ENCODE data around the gene PLA2G7. TPM values are rescaled to one million over a fixed set of nuclear protein-coding genes. Genes with fewer than 3 reads are reported as not detected.

Gene PLA2G7
- total RNA-seq, 1 donor from 2014 or later = 38.8 TPM

GRCh38 chr6:46657642-46658041, 77.5 kb downstream of the PLA2G7 start:
- Histone ChIP-seq H3K36me3 (peaks cover 5% of the 10 kb centered on the region), H3K9me3 (no peaks in the 10 kb centered on the region), H3K4me1 (peaks cover 12% of the 10 kb centered on the region), H3K4me3 (no peak overlapping the region), H3K27me3 (no peaks in the 10 kb centered on the region), H3K27ac (no peak overlapping the region)
- ATAC-seq = no peak
- intact Hi-C loops (cut with DNase I) = no loop called here
- no peak for DNase-seq
- TF ChIP-seq, protein P1, sequence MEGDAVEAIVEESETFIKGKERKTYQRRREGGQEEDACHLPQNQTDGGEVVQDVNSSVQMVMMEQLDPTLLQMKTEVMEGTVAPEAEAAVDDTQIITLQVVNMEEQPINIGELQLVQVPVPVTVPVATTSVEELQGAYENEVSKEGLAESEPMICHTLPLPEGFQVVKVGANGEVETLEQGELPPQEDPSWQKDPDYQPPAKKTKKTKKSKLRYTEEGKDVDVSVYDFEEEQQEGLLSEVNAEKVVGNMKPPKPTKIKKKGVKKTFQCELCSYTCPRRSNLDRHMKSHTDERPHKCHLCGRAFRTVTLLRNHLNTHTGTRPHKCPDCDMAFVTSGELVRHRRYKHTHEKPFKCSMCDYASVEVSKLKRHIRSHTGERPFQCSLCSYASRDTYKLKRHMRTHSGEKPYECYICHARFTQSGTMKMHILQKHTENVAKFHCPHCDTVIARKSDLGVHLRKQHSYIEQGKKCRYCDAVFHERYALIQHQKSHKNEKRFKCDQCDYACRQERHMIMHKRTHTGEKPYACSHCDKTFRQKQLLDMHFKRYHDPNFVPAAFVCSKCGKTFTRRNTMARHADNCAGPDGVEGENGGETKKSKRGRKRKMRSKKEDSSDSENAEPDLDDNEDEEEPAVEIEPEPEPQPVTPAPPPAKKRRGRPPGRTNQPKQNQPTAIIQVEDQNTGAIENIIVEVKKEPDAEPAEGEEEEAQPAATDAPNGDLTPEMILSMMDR (IDR thresholded peaks at IDR 0.05) = no peak

DNA sequence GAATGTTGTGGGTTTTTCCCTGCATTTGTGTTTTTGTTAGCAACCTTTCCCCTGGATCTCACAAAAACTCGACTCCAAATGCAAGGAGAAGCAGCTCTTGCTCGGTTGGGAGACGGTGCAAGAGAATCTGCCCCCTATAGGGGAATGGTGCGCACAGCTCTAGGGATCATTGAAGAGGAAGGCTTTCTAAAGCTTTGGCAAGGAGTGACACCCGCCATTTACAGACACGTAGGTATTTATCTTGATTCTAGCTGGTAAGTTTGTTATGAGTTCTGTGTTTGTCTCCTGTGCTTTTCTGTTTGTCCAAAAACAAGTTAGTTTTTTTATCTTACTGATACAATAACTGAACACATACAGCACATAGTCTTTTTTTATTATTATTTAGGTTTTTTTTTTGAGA, 79.4 kb downstream of the PLA2G7 start:
- Histone ChIP-seq H3K4me3 (no peak overlapping the region), H3K27ac (no peak overlapping the region), H3K27me3 (no peaks in the 10 kb centered on the region), H3K9me3 (no peaks in the 10 kb centered on the region), H3K36me3 (peaks cover 5% of the 10 kb centered on the region), H3K4me1 (peaks cover 12% of the 10 kb centered on the region)
- TF ChIP-seq, protein P1 (IDR thresholded peaks at IDR 0.05) = peak; percentile 15
- no peak for ATAC-seq
- DNase-seq = no peak
- intact Hi-C loops (cut with DNase I) = no loop called here

Other genes starting within 250 kb of the PLA2G7 start
- 11.7 TPM for gene RCAN2, start 243.9 kb downstream of the PLA2G7 start, total RNA-seq
- gene CYP39A1, start 82.6 kb downstream of the PLA2G7 start, total RNA-seq = 7.8 TPM
- gene SLC25A27, start 82.4 kb downstream of the PLA2G7 start, total RNA-seq = 17.8 TPM
- gene TDRD6, start 47.5 kb downstream of the PLA2G7 start, total RNA-seq = 1.0 TPM
- gene ANKRD66, start 11.6 kb upstream of the PLA2G7 start, total RNA-seq = not detected
- not detected for gene MEP1A, start 58.0 kb upstream of the PLA2G7 start, total RNA-seq
- 283 TPM for gene ADGRF5, start 186.6 kb upstream of the PLA2G7 start, total RNA-seq